A673 (cell line): ENCODE results near the gene TMEM233.

Experiments used
- CTCF ChIP-seq: fragments of 300-800, 200-600 bp; sonication (generic); conservative IDR thresholded peaks from 2 replicates; pipeline ENCODE4 v1.5.1; 2017; ENCODE audit warnings: low read depth, mild to moderate bottlenecking, antibody characterized with exemption, low read length, moderate library complexity, mixed read lengths
- EZH2 ChIP-seq: fragments of 200-600 bp; sonication (generic); IDR thresholded peaks from 2 replicates; pipeline ENCODE4 v1.6.1; 2017; ENCODE audit warnings: borderline replicate concordance, low read depth, mild to moderate bottlenecking, mixed read lengths, antibody characterized with exemption, low read length; ENCODE audit not compliant: poor library complexity, severe bottlenecking

GRCh38 chr12:119664642-119665041 is 71.1 kb downstream of the TMEM233 start:
- TF ChIP-seq CTCF, result no peak
- no peak for TF ChIP-seq EZH2
